Urinary bladder (tissue), 2 donors: ENCODE measurements around the gene SH2D2A. TPM values are rescaled to one million over a fixed set of nuclear protein-coding genes. Genes with fewer than 3 reads are reported as not detected.

Experiments used
- polyA plus RNA-seq: library from polyadenylated mRNA; stranded (reverse); fragments of 200-250 nt; gene quantifications from one replicate; pipeline ENCODE4 v1.2.3, GENCODE V29; 2013
- total RNA-seq: library from RNA; depleted of rRNA; stranded (reverse); fragments of >200 nt; gene quantifications from one replicate; pipeline ENCODE4 v1.2.3, GENCODE V29; 2014
- donor health status: healthy.

Gene SH2D2A
- total and polyA plus RNA-seq, 2 donors, result 0.70 TPM; not detected in 1

Other genes with a start within 250 kb of the SH2D2A start
- gene IQGAP3, start 244.3 kb downstream of the SH2D2A start, total RNA-seq, result 11.8 TPM
- 0.32 TPM for gene IQGAP3, start 244.3 kb downstream of the SH2D2A start, polyA plus RNA-seq
- not detected for gene TTC24, start 237.1 kb downstream of the SH2D2A start, total RNA-seq
- 0.09 TPM for gene TTC24, start 237.1 kb downstream of the SH2D2A start, polyA plus RNA-seq
- gene NAXE, start 225.1 kb downstream of the SH2D2A start, total RNA-seq, result 27.3 TPM
- 84.1 TPM for gene NAXE, start 225.1 kb downstream of the SH2D2A start, polyA plus RNA-seq
- 6.1 TPM for gene GPATCH4, start 215.4 kb downstream of the SH2D2A start, total RNA-seq
- gene GPATCH4, start 215.4 kb downstream of the SH2D2A start, polyA plus RNA-seq, result 24.5 TPM
- gene HAPLN2, start 197.4 kb downstream of the SH2D2A start, total RNA-seq, result not detected
- 4.0 TPM for gene HAPLN2, start 197.4 kb downstream of the SH2D2A start, polyA plus RNA-seq
- 0.48 TPM for gene BCAN, start 174.7 kb downstream of the SH2D2A start, total RNA-seq
- gene BCAN, start 174.7 kb downstream of the SH2D2A start, polyA plus RNA-seq, result 0.19 TPM
- 35.7 TPM for gene NES, start 139.4 kb downstream of the SH2D2A start, total RNA-seq
- 38.2 TPM for gene NES, start 139.4 kb downstream of the SH2D2A start, polyA plus RNA-seq
- gene CRABP2, start 111.3 kb downstream of the SH2D2A start, total RNA-seq, result 37.9 TPM
- gene CRABP2, start 111.3 kb downstream of the SH2D2A start, polyA plus RNA-seq, result 25.3 TPM
- gene METTL25B, start 88.4 kb downstream of the SH2D2A start, total RNA-seq, result 11.4 TPM
- gene METTL25B, start 88.4 kb downstream of the SH2D2A start, polyA plus RNA-seq, result 32.6 TPM
- gene ISG20L2, start 88.1 kb downstream of the SH2D2A start, total RNA-seq, result 12.5 TPM
- 22.8 TPM for gene ISG20L2, start 88.1 kb downstream of the SH2D2A start, polyA plus RNA-seq
- gene MRPL24, start 75.8 kb downstream of the SH2D2A start, total RNA-seq, result 25.8 TPM
- gene MRPL24, start 75.8 kb downstream of the SH2D2A start, polyA plus RNA-seq, result 115 TPM
- 74.8 TPM for gene HDGF, start 65.2 kb downstream of the SH2D2A start, total RNA-seq
- 113 TPM for gene HDGF, start 65.2 kb downstream of the SH2D2A start, polyA plus RNA-seq
- gene PRCC, start 49.3 kb downstream of the SH2D2A start, total RNA-seq, result 17.7 TPM
- 49.5 TPM for gene PRCC, start 49.3 kb downstream of the SH2D2A start, polyA plus RNA-seq
- 0.11 TPM for gene INSRR, start 42.3 kb upstream of the SH2D2A start, total RNA-seq
- 0.04 TPM for gene INSRR, start 42.3 kb upstream of the SH2D2A start, polyA plus RNA-seq
- 0.37 TPM for gene NTRK1, start 44.0 kb upstream of the SH2D2A start, total RNA-seq
- gene NTRK1, start 44.0 kb upstream of the SH2D2A start, polyA plus RNA-seq, result 1.0 TPM
- gene PEAR1, start 76.9 kb upstream of the SH2D2A start, total RNA-seq, result 9.3 TPM
- gene PEAR1, start 76.9 kb upstream of the SH2D2A start, polyA plus RNA-seq, result 13.1 TPM
- gene LRRC71, start 103.8 kb upstream of the SH2D2A start, total RNA-seq, result 0.16 TPM
- gene LRRC71, start 103.8 kb upstream of the SH2D2A start, polyA plus RNA-seq, result not detected
- gene ARHGEF11, start 228.9 kb upstream of the SH2D2A start, total RNA-seq, result 28.7 TPM
- gene ARHGEF11, start 228.9 kb upstream of the SH2D2A start, polyA plus RNA-seq, result 23.8 TPM